ENCODE measurements around the gene EFCAB6.

Gene EFCAB6

GRCh38 chr22:43817402-43817801 lies 5.3 kb upstream of the EFCAB6 start:
- DNase-seq (ENCODE audit: low read depth in 2 of 2, low spot score in 1 of 2) = no peak

GRCh38 chr22:43814264-43814663 lies 2.2 kb upstream of the EFCAB6 start:
- DNase-seq (ENCODE audit: low read depth in 2 of 2, low spot score in 1 of 2) = no peak

- DNase-seq (ENCODE audit: low read depth in 2 of 2, low spot score in 1 of 2) = no peak
Measured at GRCh38 chr22:43812890-43813289, 785 bp upstream of the EFCAB6 start.

GRCh38 chr22:43811777-43812148 lies 342 bp downstream of the EFCAB6 start:
- DNase-seq (ENCODE audit: low read depth in 2 of 2, low spot score in 1 of 2) = no peak

GRCh38 chr22:43802897-43803495 lies 9.1 kb downstream of the EFCAB6 start:
- no peak for DNase-seq (ENCODE audit: low read depth in 2 of 2, low spot score in 1 of 2)

- no peak for DNase-seq (ENCODE audit: low read depth in 2 of 2, low spot score in 1 of 2)
Measured at GRCh38 chr22:43800970-43801369, 11.1 kb downstream of the EFCAB6 start.

GRCh38 chr22:43798492-43798891 lies 13.6 kb downstream of the EFCAB6 start:
- no peak for DNase-seq (ENCODE audit: low read depth in 2 of 2, low spot score in 1 of 2)

GRCh38 chr22:43796567-43796966 lies 15.5 kb downstream of the EFCAB6 start:
- DNase-seq (ENCODE audit: low read depth in 2 of 2, low spot score in 1 of 2) = no peak

- no peak for DNase-seq (ENCODE audit: low read depth in 2 of 2, low spot score in 1 of 2)
Measured at GRCh38 chr22:43795320-43795719, 16.8 kb downstream of the EFCAB6 start.

- DNase-seq (ENCODE audit: low read depth in 2 of 2, low spot score in 1 of 2) = no peak
Measured at GRCh38 chr22:43792905-43793304, 19.2 kb downstream of the EFCAB6 start.

- no peak for DNase-seq (ENCODE audit: low read depth in 2 of 2, low spot score in 1 of 2)
Measured at GRCh38 chr22:43789452-43789851, 22.7 kb downstream of the EFCAB6 start.

GRCh38 chr22:43783777-43784176 lies 28.3 kb downstream of the EFCAB6 start:
- DNase-seq (ENCODE audit: low read depth in 2 of 2, low spot score in 1 of 2) = no peak

GRCh38 chr22:43782448-43782847 lies 29.7 kb downstream of the EFCAB6 start:
- DNase-seq (ENCODE audit: low read depth in 2 of 2, low spot score in 1 of 2) = no peak

GRCh38 chr22:43777286-43777685 lies 34.8 kb downstream of the EFCAB6 start:
- no peak for DNase-seq (ENCODE audit: low read depth in 2 of 2, low spot score in 1 of 2)

- DNase-seq (ENCODE audit: low read depth in 2 of 2, low spot score in 1 of 2) = no peak
Measured at GRCh38 chr22:43776081-43776670, 35.9 kb downstream of the EFCAB6 start.

- DNase-seq (ENCODE audit: low read depth in 2 of 2, low spot score in 1 of 2) = no peak
Measured at GRCh38 chr22:43774318-43774915, 37.7 kb downstream of the EFCAB6 start.

- DNase-seq (ENCODE audit: low read depth in 2 of 2, low spot score in 1 of 2) = no peak
Measured at GRCh38 chr22:43772831-43773230, 39.3 kb downstream of the EFCAB6 start.

- DNase-seq (ENCODE audit: low read depth in 2 of 2, low spot score in 1 of 2) = no peak
Measured at GRCh38 chr22:43755452-43755851, 56.7 kb downstream of the EFCAB6 start.

- no peak for DNase-seq (ENCODE audit: low read depth in 2 of 2, low spot score in 1 of 2)
Measured at GRCh38 chr22:43755011-43755410, 57.1 kb downstream of the EFCAB6 start.

GRCh38 chr22:43754176-43754575 lies 57.9 kb downstream of the EFCAB6 start:
- no peak for DNase-seq (ENCODE audit: low read depth in 2 of 2, low spot score in 1 of 2)

- DNase-seq (ENCODE audit: low read depth in 2 of 2, low spot score in 1 of 2) = no peak
Measured at GRCh38 chr22:43753688-43754087, 58.4 kb downstream of the EFCAB6 start.

GRCh38 chr22:43750751-43751150 lies 61.4 kb downstream of the EFCAB6 start:
- DNase-seq (ENCODE audit: low read depth in 2 of 2, low spot score in 1 of 2) = no peak

- no peak for DNase-seq (ENCODE audit: low read depth in 2 of 2, low spot score in 1 of 2)
Measured at GRCh38 chr22:43749473-43749872, 62.6 kb downstream of the EFCAB6 start.
